H9 (cell line): Measurements from ENCODE around the gene OGFOD3. TPM values are rescaled to one million over a fixed set of nuclear protein-coding genes. Genes with fewer than 3 reads are reported as not detected.

Source experiments
- DNase-seq: peaks from one replicate; pipeline ENCODE4 v3.0.0-alpha.2; 2017
- H2AFZ ChIP-seq: one replicate; pipeline ENCODE4 v1.6.1; 2013; ENCODE audit warnings: mild to moderate bottlenecking, low read length, control low read depth, moderate library complexity
- H2AK5ac ChIP-seq: 2 replicates; pipeline ENCODE4 v1.6.1; 2013; ENCODE audit warnings: low read length, control low read depth, mixed read lengths; ENCODE audit not compliant: insufficient read length
- H2BK120ac ChIP-seq: one replicate; pipeline ENCODE4 v1.6.1; 2013; ENCODE audit warnings: low read depth, mild to moderate bottlenecking, low read length, control low read depth, inconsistent platforms; ENCODE audit not compliant: poor library complexity, severe bottlenecking
- H2BK12ac ChIP-seq: 2 replicates; pipeline ENCODE4 v1.6.1; 2013; ENCODE audit warnings: low read length, control low read depth, mixed read lengths, low read depth; ENCODE audit not compliant: insufficient read length
- H2BK15ac ChIP-seq: 2 replicates; pipeline ENCODE4 v1.6.1; 2013; ENCODE audit warnings: low read depth, low read length, control low read depth
- H2BK20ac ChIP-seq: one replicate; pipeline ENCODE4 v1.6.1; 2013; ENCODE audit warnings: low read depth, mild to moderate bottlenecking, low read length, control low read depth, inconsistent platforms; ENCODE audit not compliant: poor library complexity, severe bottlenecking
- H2BK5ac ChIP-seq: 2 replicates; pipeline ENCODE4 v1.6.1; 2013; ENCODE audit warnings: low read length, control low read depth, mixed read lengths; ENCODE audit not compliant: insufficient read length
- H3K14ac ChIP-seq: 2 replicates; pipeline ENCODE4 v1.6.1; 2013; ENCODE audit warnings: low read length, control low read depth; ENCODE audit not compliant: insufficient read depth
- H3K18ac ChIP-seq: 2 replicates; pipeline ENCODE4 v1.6.1; 2013; ENCODE audit warnings: low read depth, mild to moderate bottlenecking, mixed read lengths, low read length, control low read depth; ENCODE audit not compliant: insufficient read length
- H3K23ac ChIP-seq: 2 replicates; pipeline ENCODE4 v1.6.1; 2013; ENCODE audit warnings: low read length, control low read depth, mixed read lengths, low read depth; ENCODE audit not compliant: insufficient read length
- H3K23me2 ChIP-seq: 2 replicates; pipeline ENCODE4 v1.6.1; 2013; ENCODE audit warnings: low read depth, mild to moderate bottlenecking, mixed read lengths, low read length, control low read depth; ENCODE audit not compliant: insufficient read length, poor library complexity, severe bottlenecking
- H3K27ac ChIP-seq: 2 replicates; pipeline ENCODE4 v1.5.1; 2013; ENCODE audit warnings: low read length, control low read depth, mixed read lengths, low read depth; ENCODE audit not compliant: insufficient read length
- H3K27me3 ChIP-seq: 2 replicates; pipeline ENCODE4 v1.6.1; 2013; ENCODE audit warnings: low read length, control low read depth, inconsistent platforms; ENCODE audit not compliant: insufficient read depth
- H3K4ac ChIP-seq: 2 replicates; pipeline ENCODE4 v1.6.1; 2013; ENCODE audit warnings: low read depth, mild to moderate bottlenecking, control low read depth, inconsistent platforms, low read length, moderate library complexity
- H3K4me1 ChIP-seq: 2 replicates; pipeline ENCODE4 v1.6.1; 2013; ENCODE audit warnings: low read length, control low read depth, inconsistent platforms; ENCODE audit not compliant: insufficient read depth
- H3K4me2 ChIP-seq: 2 replicates; pipeline ENCODE4 v1.6.1; 2013; ENCODE audit warnings: low read length, control low read depth, mixed read lengths; ENCODE audit not compliant: insufficient read length, insufficient read depth
- H3K56ac ChIP-seq: 2 replicates; pipeline ENCODE4 v1.6.1; 2013; ENCODE audit warnings: low read depth, mild to moderate bottlenecking, mixed read lengths, low read length, control low read depth; ENCODE audit not compliant: insufficient read length
- H3K79me1 ChIP-seq: 2 replicates; pipeline ENCODE4 v1.6.1; 2013; ENCODE audit warnings: low read depth, mild to moderate bottlenecking, moderate library complexity, low read length, control low read depth, inconsistent platforms; ENCODE audit not compliant: insufficient read depth, poor library complexity, severe bottlenecking
- H3K79me2 ChIP-seq: 2 replicates; pipeline ENCODE4 v1.6.1; 2013; ENCODE audit warnings: low read length, control low read depth, inconsistent platforms; ENCODE audit not compliant: insufficient read depth
- H3K9ac ChIP-seq: 2 replicates; pipeline ENCODE4 v1.6.1; 2013; ENCODE audit warnings: low read length, control low read depth, mixed read lengths; ENCODE audit not compliant: insufficient read length; ENCODE audit errors: extremely low read depth
- H3K9me3 ChIP-seq: one replicate; pipeline ENCODE4 v1.6.1; 2013; ENCODE audit warnings: low read depth, low read length, inconsistent platforms; ENCODE audit not compliant: control insufficient read depth
- H3T11ph ChIP-seq: one replicate; pipeline ENCODE4 v1.6.1; 2013; ENCODE audit warnings: mild to moderate bottlenecking, low read length, control low read depth, inconsistent platforms
- H4K20me1 ChIP-seq: one replicate; pipeline ENCODE4 v1.6.1; 2013; ENCODE audit not compliant: control insufficient read depth, insufficient read length, insufficient read depth
- H4K5ac ChIP-seq: 2 replicates; pipeline ENCODE4 v1.6.1; 2013; ENCODE audit warnings: low read depth, mild to moderate bottlenecking, mixed read lengths, low read length, control low read depth; ENCODE audit not compliant: insufficient read length
- H4K8ac ChIP-seq: replicated peaks from 2 replicates; pipeline ENCODE4 v1.6.1; 2013; ENCODE audit warnings: low read length, control low read depth, mixed read lengths, low read depth; ENCODE audit not compliant: insufficient read length
- H4K91ac ChIP-seq: 2 replicates; pipeline ENCODE4 v1.6.1; 2013; ENCODE audit warnings: low read depth, mild to moderate bottlenecking, moderate library complexity, mixed read lengths, low read length, control low read depth; ENCODE audit not compliant: insufficient read length
- H3K27ac Mint-ChIP-seq, 3 experiments: 2 replicates in 2 of 3; 3 replicates in 1 of 3; pipeline ENCODE4 v1.8.0; 2020 to 2021; ENCODE audit warnings: mixed read lengths in 3 of 3, mild to moderate bottlenecking in 1 of 3, moderate library complexity in 1 of 3
- H3K27me3 Mint-ChIP-seq: 2 replicates; pipeline ENCODE4 v1.8.0; 2021; ENCODE audit warnings: low read depth, mild to moderate bottlenecking, moderate library complexity, mixed read lengths
- H3K36me3 Mint-ChIP-seq, 3 experiments: 2 replicates in 2 of 3; 3 replicates in 1 of 3; pipeline ENCODE4 v1.8.0; 2020 to 2021; ENCODE audit warnings: low read depth in 3 of 3, mixed read lengths in 3 of 3; ENCODE audit not compliant: insufficient read depth in 1 of 3
- H3K4me1 Mint-ChIP-seq, 2 experiments: 2 replicates each; pipeline ENCODE4 v1.8.0; 2020; ENCODE audit warnings: mixed read lengths in 2 of 2
- H3K4me3 Mint-ChIP-seq, 2 experiments: 2 replicates in 1 of 2; 3 replicates in 1 of 2; pipeline ENCODE4 v1.8.0; 2020 to 2021; ENCODE audit warnings: mild to moderate bottlenecking in 2 of 2, mixed read lengths in 2 of 2, moderate library complexity in 1 of 2
- H3K9me3 Mint-ChIP-seq, 2 experiments: 2 replicates in 1 of 2; 3 replicates in 1 of 2; pipeline ENCODE4 v1.8.0; 2020; ENCODE audit warnings: mild to moderate bottlenecking in 2 of 2, mixed read lengths in 2 of 2, moderate library complexity in 1 of 2
- WGBS: extraction: QIAGEN DNeasy Blood & Tissue Kit; methylation state at CpG from one replicate; pipeline ENCODE4 v1.1.7; 2013; ENCODE audit warnings: missing lambda C conversion rate, low lambda C conversion rate, mixed read lengths; ENCODE audit not compliant: insufficient read length; ENCODE audit errors: extremely low coverage; 5-methylcytosine and 5-hydroxymethylcytosine counted together
- total RNA-seq: library from RNA; stranded (reverse); gene quantifications from 2 replicates; pipeline ENCODE4 v1.2.1, GENCODE V29; 2021
- TF ChIP-seq, protein P1 (sequence below): fragments of 200-600 bp; sonication (generic); conservative IDR thresholded peaks from 3 replicates; pipeline ENCODE4 v1.8.0; 2021; ENCODE audit warnings: antibody characterized with exemption, mild to moderate bottlenecking

The OGFOD3 gene
- total RNA-seq, 1 experiment from 2014 or later, result 27.8 TPM

DNA sequence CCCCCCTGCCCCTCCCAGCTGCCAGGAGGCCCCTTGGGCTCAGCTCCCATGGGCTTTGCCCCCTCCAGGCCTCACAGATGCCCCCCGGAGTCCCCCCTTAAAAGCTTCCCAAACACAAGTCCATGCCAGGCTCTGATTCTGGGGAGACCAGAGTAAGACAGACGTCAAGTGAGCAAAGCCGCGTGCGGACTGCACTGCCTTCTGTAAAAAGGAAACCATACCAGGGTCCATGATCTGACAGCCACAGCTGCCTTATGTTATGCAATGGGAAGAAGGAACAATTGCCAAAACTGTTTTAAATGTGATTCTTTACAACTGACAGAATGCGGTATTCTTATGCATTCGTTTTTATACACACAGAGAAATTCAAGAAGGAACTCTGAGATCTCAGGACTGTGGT lies 18.2 kb downstream of the OGFOD3 start:
- Histone ChIP-seq H3K79me1 (no peaks in the 10 kb centered on the region), H2BK20ac (no peak overlapping the region), H3K4ac (no peak overlapping the region), H3K18ac (no peak overlapping the region), H2BK12ac (no peak overlapping the region), H3K79me2 (no peaks in the 10 kb centered on the region), H3K9me3 (no peaks in the 10 kb centered on the region), H2AK5ac (no peak overlapping the region), H4K91ac (no peak overlapping the region), H3K9ac (no peak overlapping the region), H2AFZ (no peak overlapping the region), H2BK120ac (no peak overlapping the region), H3K27me3 (no peaks in the 10 kb centered on the region), H3K14ac (no peak overlapping the region), H4K5ac (no peak overlapping the region), H4K8ac (no peak overlapping the region), H2BK15ac (no peak overlapping the region), H3K56ac (no peak overlapping the region), H3K27ac (no peak overlapping the region), H2BK5ac (no peak overlapping the region), H3K23me2 (no peaks in the 10 kb centered on the region), H4K20me1 (no peaks in the 10 kb centered on the region), H3T11ph (no peak overlapping the region), H3K4me1 (no peaks in the 10 kb centered on the region), H3K4me2 (no peak overlapping the region), H3K23ac (no peak overlapping the region)
- TF ChIP-seq, protein P1, sequence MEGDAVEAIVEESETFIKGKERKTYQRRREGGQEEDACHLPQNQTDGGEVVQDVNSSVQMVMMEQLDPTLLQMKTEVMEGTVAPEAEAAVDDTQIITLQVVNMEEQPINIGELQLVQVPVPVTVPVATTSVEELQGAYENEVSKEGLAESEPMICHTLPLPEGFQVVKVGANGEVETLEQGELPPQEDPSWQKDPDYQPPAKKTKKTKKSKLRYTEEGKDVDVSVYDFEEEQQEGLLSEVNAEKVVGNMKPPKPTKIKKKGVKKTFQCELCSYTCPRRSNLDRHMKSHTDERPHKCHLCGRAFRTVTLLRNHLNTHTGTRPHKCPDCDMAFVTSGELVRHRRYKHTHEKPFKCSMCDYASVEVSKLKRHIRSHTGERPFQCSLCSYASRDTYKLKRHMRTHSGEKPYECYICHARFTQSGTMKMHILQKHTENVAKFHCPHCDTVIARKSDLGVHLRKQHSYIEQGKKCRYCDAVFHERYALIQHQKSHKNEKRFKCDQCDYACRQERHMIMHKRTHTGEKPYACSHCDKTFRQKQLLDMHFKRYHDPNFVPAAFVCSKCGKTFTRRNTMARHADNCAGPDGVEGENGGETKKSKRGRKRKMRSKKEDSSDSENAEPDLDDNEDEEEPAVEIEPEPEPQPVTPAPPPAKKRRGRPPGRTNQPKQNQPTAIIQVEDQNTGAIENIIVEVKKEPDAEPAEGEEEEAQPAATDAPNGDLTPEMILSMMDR, result no peak
- Mint-ChIP-seq H3K4me1 (no peaks in the 10 kb centered on the region; a peak in 1 of 4 replicates), H3K27ac (no peak overlapping the region), H3K36me3 (peaks cover 3 to 24% (median 18%) of the 10 kb centered on the region in 3 experiments), H3K9me3 (no peaks in the 10 kb centered on the region), H3K4me3 (no peak overlapping the region), H3K27me3 (no peaks in the 10 kb centered on the region)
- DNase-seq, result no peak
- WGBS, result no CpG with 5 or more reads among the region's 7 CpGs
